HG03571 (cell line): ENCODE measurements around the gene MYH9.
"Not testable (repeated sequence)": the region's sequence is repeated elsewhere in the genome, so short reads cannot be mapped to it uniquely, and the experiment has no call there.

Experiments
- ATAC-seq: cut with Tn5 transposase; IDR thresholded peaks from one replicate; pipeline ENCODE4 v1.9.1; 2021; ENCODE audit not compliant: unreplicated experiment

The MYH9 gene

DNA sequence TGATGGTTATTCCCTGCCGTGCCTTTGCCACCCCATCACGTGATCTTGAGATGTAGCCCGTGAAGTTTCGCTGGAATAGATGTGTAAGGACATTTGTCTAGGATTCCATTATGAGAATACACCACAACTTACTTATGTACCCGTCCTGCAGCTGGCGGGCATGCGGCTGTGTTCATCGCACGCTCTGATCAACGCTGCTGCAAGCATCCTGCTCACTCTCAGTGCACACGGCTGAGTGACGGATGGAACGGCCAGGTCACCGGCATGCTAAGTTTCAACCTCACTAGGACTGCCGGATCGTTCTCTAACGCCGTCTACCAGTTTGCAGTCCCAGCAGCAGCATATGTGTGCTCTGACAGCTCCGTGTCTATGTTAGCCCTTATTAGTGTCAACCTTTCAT is 90.2 kb downstream of the MYH9 start:
- no peak for ATAC-seq

DNA sequence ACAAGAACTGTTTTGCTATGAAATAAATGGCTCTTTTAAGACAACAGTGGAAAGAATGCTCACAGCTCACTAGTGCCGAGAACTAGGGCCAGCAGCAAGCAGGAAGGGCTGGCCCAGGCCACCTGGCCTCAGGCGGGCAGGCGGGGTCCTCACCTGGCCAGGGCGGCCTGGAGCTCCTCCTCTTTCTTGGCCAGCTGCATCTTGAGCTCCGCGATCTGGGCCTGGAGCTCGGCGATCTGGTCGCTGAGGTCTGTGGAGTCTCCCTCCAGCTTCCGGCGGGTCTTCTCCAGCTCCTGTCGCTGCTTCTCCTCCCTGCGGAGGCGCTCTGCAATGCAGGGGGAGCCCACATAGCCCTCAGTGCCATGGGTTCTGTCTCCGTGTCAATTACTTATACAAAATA is 91.1 kb downstream of the MYH9 start:
- ATAC-seq, result no peak

DNA sequence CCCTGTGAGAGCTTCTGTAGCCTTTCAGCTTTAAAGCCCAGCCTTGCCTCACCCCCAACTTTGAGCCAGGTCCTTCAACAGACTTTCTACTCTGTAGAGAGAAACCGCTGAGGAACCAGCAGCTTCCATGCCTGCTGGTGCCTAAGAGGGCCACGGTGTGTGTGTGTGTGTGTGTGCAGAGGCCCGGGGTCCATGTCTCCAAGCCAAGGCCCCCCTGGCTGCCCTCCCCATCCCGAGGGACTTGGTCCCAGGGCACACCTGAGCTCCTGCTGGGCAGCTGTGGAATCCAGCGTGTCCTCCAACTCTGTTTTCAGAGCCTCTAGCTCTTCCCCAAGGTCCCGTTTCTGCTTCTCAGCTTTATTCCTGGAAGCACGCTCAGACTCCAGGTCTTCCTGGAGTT is 92.5 kb downstream of the MYH9 start:
- no peak for ATAC-seq

DNA sequence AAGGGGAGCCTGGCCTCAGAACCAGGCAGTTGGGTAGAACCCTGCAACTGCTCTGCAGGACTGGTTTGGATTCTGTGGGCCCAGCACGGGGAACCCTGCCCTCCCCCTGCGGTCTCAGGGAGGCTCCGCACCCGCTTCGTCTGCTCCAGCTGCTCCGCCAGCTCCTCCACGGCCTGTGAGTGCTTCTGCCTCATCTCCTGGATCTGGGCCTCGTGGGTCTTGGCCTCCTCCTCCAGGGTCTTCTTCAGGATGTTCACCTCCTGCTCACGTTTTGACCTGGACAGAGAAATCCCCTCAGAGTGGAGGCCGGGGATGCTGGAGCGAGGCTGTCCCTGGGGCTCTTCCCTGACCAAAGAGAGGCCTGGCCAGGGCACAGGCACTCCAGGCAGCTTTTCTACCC is 93.0 kb downstream of the MYH9 start:
- no peak for ATAC-seq

DNA sequence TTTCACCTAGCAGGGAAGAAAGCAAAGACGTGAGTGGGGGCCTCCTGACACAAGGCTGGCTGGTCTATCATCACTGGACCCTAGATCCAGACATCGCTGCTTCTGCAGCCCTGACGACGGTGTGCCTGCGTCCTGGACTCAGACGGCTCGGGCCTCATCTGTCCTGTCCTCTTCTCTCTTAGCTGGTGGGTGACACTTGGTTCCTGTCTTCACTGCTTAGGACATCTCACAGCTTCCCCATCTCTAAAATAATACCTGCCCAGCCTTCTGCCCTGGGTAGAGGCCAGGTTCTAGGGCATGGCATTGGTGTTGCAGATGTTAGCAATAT is 93.5 kb downstream of the MYH9 start:
- no peak for ATAC-seq

DNA sequence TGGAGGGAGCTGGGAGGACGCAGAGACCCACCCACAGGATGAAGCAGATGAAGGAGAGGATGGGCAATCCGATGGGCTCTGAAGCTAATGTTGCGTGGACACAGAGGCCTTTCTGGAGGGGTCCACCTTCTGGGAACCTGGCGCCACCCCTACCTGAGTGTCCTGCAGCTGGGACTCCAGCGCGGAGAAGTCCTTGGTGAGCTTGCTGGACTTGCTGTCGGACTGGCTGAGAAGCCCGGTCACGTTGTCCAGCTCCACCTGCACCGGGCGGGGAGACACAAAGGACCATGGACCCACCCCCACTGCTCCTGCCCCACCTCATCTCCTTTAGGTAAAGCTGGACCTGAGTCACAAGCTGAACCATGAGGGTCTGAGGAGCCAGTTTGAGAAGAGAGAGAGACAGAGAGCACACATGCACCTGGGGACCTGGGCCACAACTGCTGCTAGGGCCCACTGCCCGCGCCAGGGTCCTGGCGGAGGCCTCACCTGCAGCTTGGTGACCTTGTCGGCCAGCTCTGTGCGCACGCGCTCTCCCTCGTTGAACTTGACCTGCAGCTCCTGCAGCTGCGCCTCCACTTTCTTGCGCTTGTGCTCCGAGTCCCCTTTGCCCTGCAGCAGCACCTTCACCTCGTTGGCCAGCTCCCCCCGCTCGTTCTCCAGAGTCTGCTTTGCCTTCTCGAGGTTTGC is 94.0 kb downstream of the MYH9 start:
- ATAC-seq, result no peak

DNA sequence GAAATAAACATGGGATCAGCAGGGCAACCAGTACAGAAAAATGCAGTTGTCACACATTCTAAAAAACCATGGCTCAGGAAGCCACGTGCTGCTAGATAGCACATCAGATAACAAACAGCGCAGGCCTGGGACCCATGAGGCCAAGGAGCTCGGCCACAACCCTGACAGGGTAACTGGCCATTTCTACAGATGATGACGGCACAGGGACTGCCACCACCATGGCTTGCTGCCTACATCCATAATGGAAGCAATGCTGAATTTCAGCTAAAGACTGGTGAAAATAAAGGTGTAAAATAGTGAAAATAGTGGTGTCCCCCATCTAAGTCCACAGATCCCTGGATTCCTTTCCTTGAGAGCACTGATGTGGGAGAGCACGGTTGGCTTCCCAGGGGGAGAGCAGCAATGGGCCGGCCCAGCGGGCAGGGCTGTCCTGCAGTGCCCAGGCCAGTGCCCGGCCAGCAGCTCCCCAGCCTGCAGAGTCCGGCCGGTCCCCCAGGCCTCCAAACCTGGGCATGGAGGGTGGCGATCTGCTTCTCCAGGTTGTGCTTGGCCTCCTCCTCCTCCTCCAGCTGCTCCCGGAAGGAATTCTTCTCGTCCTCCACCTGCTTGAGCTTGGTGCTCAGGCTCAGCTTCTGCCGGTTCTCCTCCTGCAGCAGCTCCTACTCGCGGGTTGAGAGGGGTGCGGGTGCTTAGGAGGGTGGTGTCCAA is 94.8 kb downstream of the MYH9 start:
- ATAC-seq, result no peak

DNA sequence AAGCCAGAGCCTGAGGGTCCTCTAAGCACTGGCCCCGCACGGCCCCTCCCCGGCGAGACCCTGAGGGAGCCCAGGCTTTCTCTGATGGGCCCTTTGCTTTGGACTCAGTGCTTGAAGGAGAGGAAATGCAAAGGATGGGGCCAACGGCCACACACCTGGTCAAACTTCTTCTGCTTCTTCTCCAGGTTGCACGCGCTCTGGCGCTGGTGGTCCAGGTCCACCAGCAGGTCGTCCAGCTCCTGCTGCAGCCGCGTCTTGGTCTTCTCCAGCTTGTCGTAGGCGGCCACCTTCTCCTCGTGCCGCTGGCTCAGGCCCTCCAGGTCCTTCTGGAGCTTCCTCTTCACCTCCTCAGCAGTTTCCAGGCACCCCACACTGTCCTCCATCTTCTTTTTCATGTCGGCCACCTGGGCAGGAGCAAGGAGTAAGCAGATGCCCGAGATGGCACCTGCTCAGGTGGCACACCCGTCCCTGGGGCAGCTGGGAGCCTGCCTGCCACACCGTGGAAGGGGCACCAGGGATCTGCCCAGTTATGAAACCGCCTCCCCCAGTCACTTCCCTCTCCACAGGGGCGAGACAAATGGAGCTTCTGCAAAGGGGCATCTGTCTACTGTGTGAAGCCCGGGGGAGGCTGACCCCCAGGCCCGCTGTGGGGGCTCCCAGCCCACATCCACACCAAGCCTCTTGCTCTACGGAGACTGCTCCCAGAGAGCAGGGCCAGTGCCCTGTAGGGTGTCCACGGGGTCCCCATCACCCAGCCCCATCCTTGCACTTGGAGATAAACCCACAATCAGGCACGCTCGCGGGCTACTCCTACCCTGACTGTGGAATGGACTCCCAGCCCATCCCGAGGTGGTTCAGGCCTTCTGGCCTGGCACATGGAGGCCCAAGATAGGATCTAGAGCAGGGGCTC is 95.7 kb downstream of the MYH9 start:
- ATAC-seq, result no peak

DNA sequence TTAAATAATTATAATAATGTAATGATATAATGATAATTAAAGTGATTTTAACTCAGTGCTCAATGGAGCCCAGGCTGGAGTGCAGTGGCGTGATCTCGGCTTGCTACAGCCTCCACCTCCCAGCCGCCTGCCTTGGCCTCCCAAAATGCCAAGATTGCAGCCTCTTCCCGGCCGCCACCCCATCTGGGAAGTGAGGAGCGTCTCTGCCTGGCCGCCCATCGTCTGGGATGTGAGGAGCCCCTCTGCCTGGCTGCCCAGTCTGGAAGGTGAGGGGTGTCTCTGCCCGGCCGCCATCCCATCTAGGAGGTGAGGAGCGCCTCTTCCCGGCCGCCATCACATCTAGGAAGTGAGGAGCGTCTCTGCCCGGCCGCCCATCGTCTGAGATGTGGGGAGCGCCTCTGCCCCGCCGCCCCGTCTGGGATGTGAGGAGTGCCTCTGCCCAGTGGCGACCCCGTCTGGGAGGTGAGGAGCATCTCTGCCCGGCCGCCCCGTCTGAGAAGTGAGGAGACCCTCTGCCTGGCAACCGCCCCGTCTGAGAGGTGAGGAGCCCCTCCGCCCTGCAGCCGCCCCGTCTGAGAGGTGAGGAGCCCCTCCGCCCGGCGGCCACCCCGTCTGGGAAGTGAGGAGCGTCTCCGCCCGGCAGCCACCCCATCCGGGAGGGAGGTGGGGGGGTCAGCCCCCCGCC is 97.2 kb downstream of the MYH9 start:
- not testable (repeated sequence) for ATAC-seq

DNA sequence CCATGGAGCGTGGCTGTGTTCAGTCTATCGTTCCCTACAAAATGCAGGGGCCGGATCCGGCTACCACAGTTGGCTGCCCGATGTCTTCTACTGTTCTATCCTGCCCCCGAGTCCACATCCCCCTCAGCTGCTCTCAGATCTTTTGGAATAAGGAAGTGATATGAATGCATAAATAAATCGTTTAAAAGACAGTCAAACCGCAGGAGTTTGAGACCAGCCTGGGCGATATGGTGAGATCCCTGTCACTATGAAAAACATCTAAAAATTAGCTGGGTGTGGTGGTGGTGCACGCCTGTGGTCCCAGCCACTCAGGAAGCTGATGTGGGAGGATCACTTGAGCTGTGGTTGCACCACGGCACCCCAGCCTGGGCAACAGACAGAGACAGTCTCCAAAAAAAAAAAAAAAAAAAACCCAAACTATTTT is 97.8 kb downstream of the MYH9 start:
- ATAC-seq, result not testable (repeated sequence)

DNA sequence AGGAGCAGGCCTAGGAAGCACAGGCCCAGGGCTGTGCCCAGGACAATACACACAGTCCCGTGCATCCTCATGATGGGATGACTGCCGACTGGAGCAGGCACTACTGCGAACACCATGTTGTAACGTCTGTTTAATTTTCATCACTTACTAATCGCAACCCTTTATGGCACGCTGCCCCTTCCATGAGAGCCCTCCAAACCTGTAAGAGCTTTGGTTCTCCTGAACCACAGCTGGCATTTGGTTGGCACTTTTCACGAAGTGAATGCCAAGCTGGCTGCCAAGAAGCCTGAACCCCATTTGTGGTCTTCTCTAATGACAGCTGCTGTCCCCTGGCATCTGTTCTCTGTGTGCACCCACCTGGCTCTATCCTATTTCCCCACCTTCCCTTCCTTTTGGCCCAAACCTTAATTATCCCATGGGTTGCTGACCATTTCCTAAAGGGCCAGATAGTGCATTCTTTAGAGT is 98.3 kb downstream of the MYH9 start:
- no peak for ATAC-seq

DNA sequence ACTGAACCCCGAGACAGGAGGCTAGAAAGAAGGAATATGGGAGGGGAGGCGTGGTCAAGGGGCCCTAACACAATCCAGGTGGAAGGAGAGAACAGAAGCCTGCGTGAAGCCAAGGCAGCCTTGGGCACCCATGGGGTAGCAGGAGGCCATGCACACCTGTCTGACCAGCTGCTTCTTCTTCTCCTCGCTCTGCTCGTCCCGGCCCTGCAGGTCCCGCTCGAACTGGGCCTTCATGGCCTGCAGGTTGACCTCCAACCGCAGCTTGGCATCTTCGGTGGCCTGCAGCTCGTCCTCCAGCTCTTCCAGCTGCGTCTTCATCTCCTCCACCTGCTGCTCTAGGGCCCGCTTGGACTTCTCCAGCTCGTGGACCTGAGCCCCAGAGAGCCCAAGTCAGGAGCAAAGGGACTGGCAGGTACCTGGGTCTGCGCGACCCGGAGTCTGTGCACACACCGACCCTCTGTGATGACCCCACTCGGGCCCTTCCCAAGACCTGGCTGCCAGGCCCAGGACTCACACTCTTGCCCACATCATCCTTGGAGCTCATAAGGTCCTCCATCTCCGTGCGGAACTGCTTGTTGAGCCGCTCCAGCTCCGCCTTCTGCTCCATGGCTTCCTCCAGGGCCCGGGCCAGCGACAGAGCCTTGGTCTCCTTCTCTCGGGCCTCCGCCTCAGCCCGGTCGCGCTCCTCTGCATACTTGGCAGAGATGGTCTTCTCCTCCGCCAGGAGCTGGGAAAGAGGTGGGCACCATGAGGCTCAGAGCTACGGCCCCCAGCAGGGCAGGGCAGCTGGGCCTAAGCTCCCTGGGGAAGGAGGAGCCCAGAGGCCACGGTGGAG is 99.0 kb downstream of the MYH9 start:
- no peak for ATAC-seq

DNA sequence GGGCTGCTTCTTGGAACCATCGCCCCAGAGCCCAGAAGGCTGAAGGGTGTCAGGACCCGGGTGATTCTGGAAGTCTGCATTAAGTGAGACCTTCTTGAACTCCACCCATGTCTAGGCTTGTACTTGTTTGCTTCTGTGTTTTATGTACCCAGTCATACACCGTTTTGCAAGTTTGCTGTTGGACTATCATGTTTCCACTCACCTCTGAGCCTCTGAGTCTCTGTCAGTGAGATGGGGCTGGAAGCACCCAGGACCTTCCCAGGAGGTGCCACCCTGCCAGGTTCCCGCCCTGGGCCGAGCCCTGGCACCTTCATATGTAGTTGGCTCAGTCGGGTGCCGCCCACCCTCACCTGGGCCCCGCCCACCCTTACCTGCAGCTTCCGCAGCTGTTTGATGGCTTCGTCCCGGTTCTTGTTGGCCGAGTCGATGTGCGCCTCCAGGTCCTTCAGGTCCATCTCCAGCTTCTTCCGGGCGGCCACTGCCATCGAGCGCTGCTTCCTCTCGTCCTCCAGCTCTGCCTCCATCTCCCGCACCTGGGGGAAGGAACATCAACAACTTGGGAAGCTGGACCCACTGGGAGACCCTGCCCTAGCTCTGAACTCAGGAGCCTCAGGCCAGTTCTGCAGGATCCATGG is 99.8 kb downstream of the MYH9 start:
- ATAC-seq, result no peak

DNA sequence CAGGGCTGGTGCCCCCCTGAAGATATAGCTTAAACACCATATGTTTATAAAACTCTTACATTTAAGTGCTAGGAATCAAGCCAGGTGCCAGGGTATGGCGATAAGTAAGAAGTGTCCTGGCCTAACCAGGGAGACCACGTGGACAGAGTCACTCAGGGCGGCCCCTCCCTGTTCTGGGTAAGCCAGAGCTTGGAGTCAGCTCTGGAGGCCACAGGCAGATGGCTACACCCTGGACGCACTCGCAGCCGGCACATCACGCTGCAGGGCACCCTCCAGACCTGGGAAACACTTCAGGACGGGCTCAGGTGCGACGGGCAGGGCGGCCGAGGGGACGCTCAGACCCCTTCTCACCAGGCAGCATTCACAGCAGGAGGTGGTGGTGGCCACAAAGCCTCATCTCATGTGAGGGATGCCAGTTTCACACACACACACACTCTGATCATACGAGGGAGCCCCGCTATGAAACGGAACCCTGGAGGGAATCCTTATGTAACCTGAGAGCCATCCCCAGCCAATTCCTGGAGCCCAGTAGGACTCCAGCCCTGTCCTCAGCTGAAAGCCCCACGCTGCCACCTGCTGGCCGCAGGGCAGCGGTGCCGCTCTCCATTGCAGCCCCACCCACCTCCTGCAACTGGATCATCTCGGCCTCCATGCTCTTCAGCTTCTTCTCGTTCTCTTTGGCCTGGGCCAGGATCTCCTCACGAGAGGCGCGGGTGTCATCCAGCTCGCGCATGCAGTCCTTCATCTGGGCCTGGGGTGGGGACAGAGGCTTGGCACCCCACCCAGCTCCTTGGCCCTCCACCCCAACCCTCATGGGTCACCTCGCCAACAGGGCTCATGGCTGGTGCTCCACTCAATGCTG is 101.4 kb downstream of the MYH9 start:
- no peak for ATAC-seq

DNA sequence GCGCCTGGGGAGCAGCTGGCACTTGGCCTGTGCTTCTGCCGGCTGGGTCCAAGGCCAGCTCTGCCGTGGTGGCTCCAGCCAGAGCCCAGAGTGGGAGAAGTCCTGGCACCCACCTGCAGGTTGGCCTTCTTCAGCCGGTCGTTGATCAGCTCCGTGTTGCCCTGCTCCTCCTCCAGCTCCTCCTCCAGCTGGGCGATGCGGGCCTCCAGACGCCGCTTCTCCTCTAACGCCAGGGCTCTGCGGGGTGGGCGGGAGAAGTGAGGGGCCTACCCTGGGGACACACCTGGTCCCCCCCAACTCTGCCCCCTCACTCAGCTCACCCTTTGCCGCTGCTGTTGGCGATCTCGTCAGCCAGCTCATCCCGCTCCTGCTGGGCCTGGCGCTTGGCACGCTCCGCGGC is 102.2 kb downstream of the MYH9 start:
- ATAC-seq, result no peak

DNA sequence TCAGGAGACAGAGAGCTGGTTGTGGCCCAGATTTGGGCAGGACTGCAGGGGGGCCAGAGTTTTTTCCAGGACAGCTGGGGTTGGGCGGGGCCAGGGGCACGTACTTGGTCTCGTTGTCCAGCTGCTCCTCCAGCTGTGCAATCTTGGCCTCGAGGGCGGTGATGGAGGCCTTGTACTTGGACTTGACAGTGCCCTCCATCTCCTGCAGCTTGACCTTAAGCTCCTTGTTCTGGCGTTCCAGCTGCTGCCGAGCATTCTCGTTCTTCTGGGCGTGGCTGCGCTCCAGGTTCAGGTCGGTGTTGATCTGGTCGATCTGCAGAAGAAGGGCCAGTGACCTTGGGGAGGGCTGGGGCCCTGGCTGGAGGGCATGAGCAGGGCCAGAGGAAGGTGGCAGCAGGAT is 102.8 kb downstream of the MYH9 start:
- ATAC-seq, result no peak

DNA sequence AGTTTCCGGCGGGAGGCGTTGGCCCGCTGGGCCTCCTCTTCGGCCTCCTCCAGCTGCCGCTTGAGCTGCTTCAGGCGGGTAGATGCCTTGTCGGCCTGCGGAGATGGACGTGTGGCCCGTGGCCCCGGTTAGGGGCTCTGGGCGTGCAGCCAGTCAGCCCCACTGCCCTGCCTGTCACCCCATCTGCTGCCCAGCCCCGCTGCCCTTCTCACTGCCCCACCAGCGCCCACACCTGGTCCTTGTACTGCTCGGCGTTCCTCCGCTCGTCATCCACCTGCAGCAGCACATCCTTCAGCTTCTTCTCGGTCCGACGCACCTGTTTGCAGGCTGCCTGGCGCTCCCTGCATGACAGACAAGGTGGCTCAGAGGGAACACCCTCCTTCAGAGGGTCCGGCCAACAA is 103.6 kb downstream of the MYH9 start:
- ATAC-seq, result no peak

DNA sequence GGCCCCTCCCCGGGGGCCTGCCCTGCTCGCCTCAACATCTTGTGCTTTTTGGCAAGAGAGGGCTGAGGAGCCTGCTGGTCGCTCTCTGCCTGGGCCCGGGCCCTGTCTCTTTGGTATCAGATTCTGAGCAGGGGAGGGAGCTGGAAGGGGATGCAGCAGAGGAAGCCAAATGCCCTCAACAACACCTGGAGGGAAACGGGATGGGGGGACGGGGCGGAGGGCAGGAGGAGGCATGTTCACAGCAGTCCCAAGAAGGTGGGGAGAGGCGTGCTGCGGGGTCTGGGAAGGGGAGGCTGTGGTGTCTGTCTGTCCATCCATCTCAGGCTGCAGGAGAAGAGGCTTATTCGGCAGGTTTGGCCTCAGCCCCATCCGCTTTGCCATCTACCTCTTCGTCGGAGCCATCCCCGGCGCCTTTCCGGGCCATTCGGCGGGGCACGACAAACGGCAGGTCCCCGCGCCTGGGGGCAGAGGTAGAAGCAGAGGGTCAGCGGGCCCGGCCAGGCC is 105.4 kb downstream of the MYH9 start:
- no peak for ATAC-seq
